Kidney epithelial cell (primary cell): Measurements from ENCODE around the gene MYL11. TPM values are rescaled to one million over a fixed set of nuclear protein-coding genes. Genes with fewer than 3 reads are reported as not detected.

Experiments
- DNase-seq: peaks from one replicate; pipeline ENCODE4 v3.0.0-alpha.2; 2010; ENCODE audit warnings: low read depth
- H3K27me3 ChIP-seq: 2 replicates; pipeline ENCODE4 v1.6.0; 2011; ENCODE audit warnings: low read length; ENCODE audit not compliant: control insufficient read depth, insufficient read depth
- H3K36me3 ChIP-seq: 2 replicates; pipeline ENCODE4 v1.5.1; 2011; ENCODE audit warnings: low read length; ENCODE audit not compliant: control insufficient read depth, insufficient read depth
- H3K4me3 ChIP-seq: 2 replicates; pipeline ENCODE4 v1.5.1; 2011; ENCODE audit warnings: low read depth, mild to moderate bottlenecking, control low read depth, low read length
- CTCF ChIP-seq: IDR thresholded peaks from 2 replicates; pipeline ENCODE4 v1.5.1; 2011; ENCODE audit warnings: mild to moderate bottlenecking, moderate library complexity, low read length, control low read depth, inconsistent platforms; ENCODE audit not compliant: insufficient read depth, poor library complexity, severe bottlenecking
- total RNA-seq: library from RNA; depleted of rRNA; stranded (reverse); fragments of >200 nt; gene quantifications from 2 replicates; pipeline ENCODE4 v1.2.3, GENCODE V29; 2015

MYL11 gene
- total RNA-seq, 1 donor from 2014 or later: not detected

GRCh38 chr16:30397776-30398660 is 23.4 kb downstream of the MYL11 start:
- no peaks in the 10 kb centered on the region for H3K27me3 ChIP-seq
- DNase-seq: no peak
- H3K4me3 ChIP-seq: no peak overlapping the region
- TF ChIP-seq CTCF: no peak
- no peaks in the 10 kb centered on the region for H3K36me3 ChIP-seq

GRCh38 chr16:30398661-30399434 is 24.2 kb downstream of the MYL11 start:
- no peaks in the 10 kb centered on the region for H3K36me3 ChIP-seq
- no peaks in the 10 kb centered on the region for H3K27me3 ChIP-seq
- no peak for DNase-seq
- no peak overlapping the region for H3K4me3 ChIP-seq
- no peak for TF ChIP-seq CTCF

GRCh38 chr16:30399435-30400186 is 25.0 kb downstream of the MYL11 start:
- H3K36me3 ChIP-seq: no peaks in the 10 kb centered on the region
- peak overlapping the region; percentile 33 for H3K4me3 ChIP-seq
- H3K27me3 ChIP-seq: no peaks in the 10 kb centered on the region
- no peak for TF ChIP-seq CTCF
- DNase-seq: no peak

- H3K27me3 ChIP-seq: no peaks in the 10 kb centered on the region
- no peaks in the 10 kb centered on the region for H3K36me3 ChIP-seq
- no peak for TF ChIP-seq CTCF
- DNase-seq: no peak
- no peak overlapping the region for H3K4me3 ChIP-seq
Observed at GRCh38 chr16:30401768-30402425, 27.3 kb downstream of the MYL11 start.

GRCh38 chr16:30406795-30407101 is 32.1 kb downstream of the MYL11 start:
- Histone ChIP-seq H3K27me3 (no peaks in the 10 kb centered on the region), H3K36me3 (peaks cover 2% of the 10 kb centered on the region), H3K4me3 (peak overlapping the region; percentile 78)
- DNase-seq: no peak
- TF ChIP-seq CTCF: no peak
